Epithelial cell of esophagus (primary cell): ENCODE data around the gene HIF3A.

ENCODE experiments used
- DNase-seq: peaks from one replicate; pipeline ENCODE4 v3.0.0; 2010; ENCODE audit warnings: low read depth
- H3K4me3 ChIP-seq: 2 replicates; pipeline ENCODE4 v1.5.1; 2011; ENCODE audit warnings: mild to moderate bottlenecking, low read length, control low read depth
- TF ChIP-seq, protein P1 (sequence below): IDR thresholded peaks from 2 replicates; pipeline ENCODE4 v1.5.1; 2011; ENCODE audit warnings: low read depth, mild to moderate bottlenecking, low read length, control low read depth, inconsistent platforms; ENCODE audit not compliant: insufficient read depth; ENCODE audit errors: missing control alignments

The HIF3A gene

DNA sequence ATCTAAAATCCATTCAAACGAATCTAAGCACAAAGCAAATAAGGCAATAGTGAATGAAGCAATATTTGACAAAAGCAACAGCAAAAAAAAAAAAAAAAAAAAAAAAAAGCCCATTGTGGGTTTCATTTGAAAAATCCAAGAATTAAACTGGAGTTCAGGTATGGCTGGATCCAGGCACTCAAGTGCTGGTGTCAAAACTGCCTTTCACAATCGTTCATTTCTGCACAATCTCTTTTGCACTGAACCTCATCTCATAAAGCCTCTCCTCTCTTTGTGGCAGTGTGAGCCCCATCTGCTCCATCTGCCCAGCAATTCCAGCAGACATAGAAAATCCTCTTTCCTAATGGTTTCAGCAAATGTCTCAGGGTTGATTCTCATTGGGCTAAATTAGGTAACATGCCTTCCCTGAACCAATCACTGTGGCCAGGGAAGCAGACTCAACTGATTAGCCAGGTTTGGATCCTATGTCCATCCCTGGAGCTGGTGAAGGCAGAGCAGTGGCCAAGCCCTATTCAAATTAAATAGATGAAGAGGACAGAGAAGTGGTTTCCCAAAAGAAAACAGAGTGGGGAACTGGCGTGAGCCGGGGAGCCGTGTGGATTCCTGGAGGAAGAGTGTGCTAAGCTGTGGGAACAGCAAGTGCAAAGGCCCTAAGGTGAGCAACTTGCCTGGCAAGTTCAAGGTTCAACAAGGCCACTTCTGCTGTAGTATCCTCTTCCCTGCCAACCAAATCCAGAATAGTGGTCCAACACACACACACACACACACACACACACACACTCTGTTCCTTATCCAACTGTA is 1.2 kb upstream of the HIF3A start:
- no peak for DNase-seq
- no peak overlapping the region for H3K4me3 ChIP-seq
- TF ChIP-seq, protein P1, sequence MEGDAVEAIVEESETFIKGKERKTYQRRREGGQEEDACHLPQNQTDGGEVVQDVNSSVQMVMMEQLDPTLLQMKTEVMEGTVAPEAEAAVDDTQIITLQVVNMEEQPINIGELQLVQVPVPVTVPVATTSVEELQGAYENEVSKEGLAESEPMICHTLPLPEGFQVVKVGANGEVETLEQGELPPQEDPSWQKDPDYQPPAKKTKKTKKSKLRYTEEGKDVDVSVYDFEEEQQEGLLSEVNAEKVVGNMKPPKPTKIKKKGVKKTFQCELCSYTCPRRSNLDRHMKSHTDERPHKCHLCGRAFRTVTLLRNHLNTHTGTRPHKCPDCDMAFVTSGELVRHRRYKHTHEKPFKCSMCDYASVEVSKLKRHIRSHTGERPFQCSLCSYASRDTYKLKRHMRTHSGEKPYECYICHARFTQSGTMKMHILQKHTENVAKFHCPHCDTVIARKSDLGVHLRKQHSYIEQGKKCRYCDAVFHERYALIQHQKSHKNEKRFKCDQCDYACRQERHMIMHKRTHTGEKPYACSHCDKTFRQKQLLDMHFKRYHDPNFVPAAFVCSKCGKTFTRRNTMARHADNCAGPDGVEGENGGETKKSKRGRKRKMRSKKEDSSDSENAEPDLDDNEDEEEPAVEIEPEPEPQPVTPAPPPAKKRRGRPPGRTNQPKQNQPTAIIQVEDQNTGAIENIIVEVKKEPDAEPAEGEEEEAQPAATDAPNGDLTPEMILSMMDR, result no peak

DNA sequence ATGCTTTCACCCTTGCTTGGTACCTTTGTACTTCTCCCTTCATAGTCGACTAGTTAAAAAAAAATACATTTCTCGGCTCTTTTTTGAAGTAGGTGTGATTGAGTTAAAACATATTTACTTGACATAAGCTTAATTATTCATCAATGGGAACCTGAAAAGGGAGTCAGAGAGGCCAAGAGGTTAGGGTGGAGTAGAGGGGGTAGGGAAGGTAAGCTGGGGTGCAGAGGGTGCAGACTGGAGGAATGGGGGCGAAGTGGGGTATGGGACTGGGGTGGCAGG is 701 bp upstream of the HIF3A start:
- TF ChIP-seq, protein P1, result no peak
- DNase-seq, result no peak
- H3K4me3 ChIP-seq, result no peak overlapping the region

DNA sequence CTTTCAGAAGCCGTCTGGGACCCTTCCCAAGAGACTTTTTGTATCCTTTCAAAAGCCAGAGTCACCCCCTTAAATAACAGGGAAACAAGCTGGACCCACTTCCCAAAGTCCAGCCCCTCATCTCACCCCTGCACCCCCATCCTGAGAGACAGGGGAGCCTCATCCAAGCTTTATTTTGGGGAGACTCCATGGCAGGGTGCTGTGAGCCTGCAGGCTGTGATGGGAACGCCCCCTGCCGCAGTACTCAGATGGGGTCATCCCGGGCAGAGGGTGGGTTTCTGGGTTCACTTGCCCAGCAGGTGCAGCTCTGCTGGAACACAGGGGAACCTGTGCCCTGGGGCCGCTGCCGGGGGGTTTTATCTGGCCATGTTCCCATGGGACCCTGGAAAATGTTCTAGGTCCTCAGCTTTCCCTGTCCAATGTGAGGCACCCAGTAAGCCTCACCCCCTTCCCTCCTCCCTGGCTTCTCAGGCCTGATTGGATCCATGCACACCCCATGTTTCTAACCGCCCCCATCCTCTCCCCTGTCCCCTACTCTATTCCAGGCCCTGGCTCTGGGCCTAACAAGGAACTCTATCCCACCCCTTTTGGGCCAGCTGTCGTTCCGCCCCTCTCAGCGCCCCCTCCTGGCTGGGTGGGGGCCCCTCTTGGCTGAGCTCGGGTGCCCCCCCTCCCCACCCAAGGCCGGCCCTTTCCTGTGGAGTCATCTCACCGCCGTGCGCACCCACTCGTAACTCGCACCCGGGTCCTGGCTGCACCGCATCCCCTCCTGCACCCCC is 1.0 kb downstream of the HIF3A start:
- no peak for DNase-seq
- H3K4me3 ChIP-seq, result no peak overlapping the region
- TF ChIP-seq, protein P1, result no peak

DNA sequence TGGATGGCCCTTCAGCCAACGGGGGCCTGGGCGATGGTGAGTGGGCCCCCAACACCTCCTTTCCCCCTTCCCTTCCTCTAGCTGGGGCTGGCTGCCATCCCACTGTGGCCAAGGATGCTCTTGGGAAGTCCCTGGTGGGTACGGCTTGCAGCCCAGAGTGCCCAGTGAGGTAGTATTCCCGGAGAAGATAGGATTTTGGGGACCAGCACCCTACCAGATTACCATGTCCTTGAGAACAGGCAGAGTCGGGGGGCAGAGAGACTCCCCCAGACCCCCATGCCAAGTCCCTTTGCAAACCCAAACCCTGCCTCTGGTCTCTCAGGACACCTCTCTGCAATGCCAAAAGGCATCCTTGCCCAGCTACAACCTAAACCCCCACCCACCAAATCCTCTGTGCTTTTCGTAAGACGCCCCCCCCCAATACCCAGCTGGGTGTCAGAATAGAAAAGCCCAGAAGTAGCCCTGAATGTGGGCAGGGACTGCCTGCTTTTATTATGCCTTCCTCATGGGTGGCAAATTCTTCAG is 1.7 kb downstream of the HIF3A start:
- no peak overlapping the region for H3K4me3 ChIP-seq
- DNase-seq, result no peak
- TF ChIP-seq, protein P1, result no peak

DNA sequence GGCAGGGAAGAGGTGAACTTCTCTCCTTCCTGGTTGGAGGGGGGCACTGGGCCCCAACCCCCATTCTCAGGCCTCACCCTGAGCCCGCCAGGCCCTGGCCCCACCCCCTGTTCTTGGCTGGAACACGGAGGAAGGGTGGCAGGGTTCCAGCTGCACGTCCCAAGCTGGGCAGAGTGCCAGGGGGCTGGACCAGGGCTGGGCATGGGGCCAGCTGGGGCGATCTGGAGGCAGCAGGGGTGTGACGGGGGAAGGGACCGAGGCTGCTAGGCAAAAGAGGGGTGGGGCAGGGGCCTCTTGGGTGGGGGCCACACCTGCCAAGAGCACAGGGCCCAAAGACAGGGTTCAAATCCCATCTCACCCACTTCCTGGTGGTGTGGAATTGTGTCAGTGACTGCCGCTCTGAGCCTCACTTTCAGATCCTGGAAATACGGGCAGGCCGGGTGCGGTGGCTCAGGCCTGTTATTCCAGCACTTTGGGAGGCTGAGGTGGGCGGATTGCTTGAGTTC is 2.2 kb downstream of the HIF3A start:
- DNase-seq, result peak; percentile 83
- no peak overlapping the region for H3K4me3 ChIP-seq
- TF ChIP-seq, protein P1, result no peak

DNA sequence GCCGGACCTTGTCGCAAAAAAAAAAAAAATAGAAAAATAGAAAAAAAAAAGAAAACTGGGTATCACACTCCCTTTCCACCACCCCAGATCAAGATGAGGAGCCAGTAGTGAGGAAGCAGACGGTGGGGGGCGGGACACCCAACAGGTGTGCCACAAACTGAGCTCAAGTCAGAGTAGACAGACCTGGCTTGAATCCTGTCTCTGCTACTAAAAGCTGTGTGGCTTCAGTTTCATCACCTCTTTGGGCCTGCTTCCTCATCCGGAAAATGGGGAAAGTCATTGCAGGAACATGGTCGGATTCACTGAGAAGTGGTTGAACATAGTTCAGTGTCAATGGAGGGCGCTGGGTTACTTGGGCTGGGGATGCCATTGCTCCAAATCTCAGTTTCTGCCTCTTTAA is 2.9 kb downstream of the HIF3A start:
- no peak overlapping the region for H3K4me3 ChIP-seq
- DNase-seq, result no peak
- TF ChIP-seq, protein P1, result no peak

DNA sequence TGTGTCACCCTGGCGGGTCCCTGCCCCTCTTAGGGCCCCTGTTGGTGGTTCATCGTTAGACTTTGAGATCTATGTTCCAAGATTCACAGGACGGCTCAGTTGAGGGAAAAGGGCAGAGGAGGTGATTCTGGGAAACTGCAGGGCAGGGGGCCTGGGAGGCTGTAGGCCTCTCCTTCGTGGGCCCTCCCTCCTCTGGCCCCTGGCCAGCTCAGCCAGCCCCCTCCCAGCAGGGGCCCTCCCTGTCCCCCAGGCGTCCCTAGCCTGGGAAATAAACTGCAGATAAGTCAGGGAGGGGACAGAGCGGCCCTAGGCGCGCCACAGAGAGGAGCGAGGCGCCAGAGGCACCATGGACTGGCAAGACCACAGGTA is 6.5 kb downstream of the HIF3A start:
- no peak for DNase-seq
- TF ChIP-seq, protein P1, result no peak
- peak overlapping the region; percentile 3 for H3K4me3 ChIP-seq
